Measurements from ENCODE around the gene PELI3.

Gene PELI3

DNA sequence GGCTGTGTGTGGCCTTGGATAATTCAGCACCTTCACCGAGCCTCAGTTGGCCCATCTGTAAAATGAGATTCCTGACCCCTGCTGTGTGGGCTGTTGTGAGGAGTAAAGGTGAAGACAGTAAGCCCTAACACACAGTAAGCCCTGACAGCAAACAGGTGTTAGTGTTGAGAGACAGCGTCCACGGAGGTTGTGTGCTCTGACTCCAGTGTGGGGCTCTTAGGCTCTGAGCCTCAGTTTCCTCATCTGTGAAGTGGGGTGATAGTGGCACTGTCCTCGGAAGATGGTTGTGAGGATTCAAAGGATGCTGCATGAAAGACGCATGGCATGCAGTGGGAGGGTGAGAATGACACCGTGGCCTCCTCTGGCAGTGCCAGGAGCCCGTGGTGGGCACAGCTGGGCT is 27.8 kb downstream of the PELI3 start:
- H3K4me1 Mint-ChIP-seq (ENCODE audit: low read depth) = no peaks in the 10 kb centered on the region
- H3K4me3 Mint-ChIP-seq = no peak overlapping the region
- no peaks in the 10 kb centered on the region for H3K27me3 Mint-ChIP-seq (ENCODE audit: low read depth)
- no peak overlapping the region for H3K27ac Mint-ChIP-seq
- no peaks in the 10 kb centered on the region for H3K9me3 Mint-ChIP-seq
- H3K36me3 Mint-ChIP-seq (ENCODE audit: low read depth) = peaks cover 22% of the 10 kb centered on the region

DNA sequence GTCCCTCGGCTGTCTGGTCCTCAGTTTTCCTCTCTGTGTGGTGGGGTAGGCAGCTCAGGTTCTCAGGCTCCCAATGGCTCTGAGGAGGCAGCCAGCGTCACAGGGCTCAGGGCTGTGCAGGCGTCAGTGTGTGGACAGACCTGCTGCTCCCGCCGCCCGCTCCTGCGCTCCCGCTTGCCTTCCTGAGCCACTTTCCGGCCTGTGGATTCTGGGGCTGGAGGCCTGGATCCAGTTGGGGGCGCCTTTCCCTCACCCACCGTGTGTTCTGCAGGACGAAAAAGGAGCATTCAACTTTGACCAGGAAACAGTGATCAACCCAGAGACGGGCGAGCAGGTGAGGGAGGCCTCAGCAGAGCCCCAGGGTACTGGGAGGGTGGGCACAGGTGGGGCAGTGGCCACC is 28.2 kb downstream of the PELI3 start:
- peaks cover 22% of the 10 kb centered on the region for H3K36me3 Mint-ChIP-seq (ENCODE audit: low read depth)
- no peak overlapping the region for H3K4me3 Mint-ChIP-seq
- H3K9me3 Mint-ChIP-seq = no peaks in the 10 kb centered on the region
- no peak overlapping the region for H3K27ac Mint-ChIP-seq
- no peaks in the 10 kb centered on the region for H3K4me1 Mint-ChIP-seq (ENCODE audit: low read depth)
- no peaks in the 10 kb centered on the region for H3K27me3 Mint-ChIP-seq (ENCODE audit: low read depth)

DNA sequence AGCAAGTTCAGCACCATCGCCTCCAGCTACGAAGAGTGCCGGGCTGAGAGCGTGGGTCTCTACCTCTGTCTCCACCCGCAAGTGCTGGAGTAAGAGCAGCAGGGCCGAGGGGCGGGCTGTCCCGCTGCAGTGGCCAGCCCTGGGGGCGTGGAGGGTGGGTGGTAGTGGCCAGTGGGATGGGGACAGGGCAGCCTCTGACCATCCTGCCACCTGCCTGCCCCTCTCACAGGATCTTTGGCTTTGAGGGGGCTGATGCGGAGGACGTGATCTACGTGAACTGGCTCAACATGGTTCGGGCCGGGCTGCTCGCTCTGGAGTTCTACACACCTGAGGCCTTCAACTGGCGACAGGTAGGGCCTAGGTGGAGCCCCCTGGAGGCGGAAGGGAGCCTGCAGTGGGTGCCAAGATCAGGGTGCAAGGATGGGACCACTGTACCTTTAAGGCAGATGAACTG is 28.7 kb downstream of the PELI3 start:
- peaks cover 22% of the 10 kb centered on the region for H3K36me3 Mint-ChIP-seq (ENCODE audit: low read depth)
- no peaks in the 10 kb centered on the region for H3K4me1 Mint-ChIP-seq (ENCODE audit: low read depth)
- no peaks in the 10 kb centered on the region for H3K27me3 Mint-ChIP-seq (ENCODE audit: low read depth)
- H3K9me3 Mint-ChIP-seq = no peaks in the 10 kb centered on the region
- no peak overlapping the region for H3K27ac Mint-ChIP-seq
- H3K4me3 Mint-ChIP-seq = no peak overlapping the region

DNA sequence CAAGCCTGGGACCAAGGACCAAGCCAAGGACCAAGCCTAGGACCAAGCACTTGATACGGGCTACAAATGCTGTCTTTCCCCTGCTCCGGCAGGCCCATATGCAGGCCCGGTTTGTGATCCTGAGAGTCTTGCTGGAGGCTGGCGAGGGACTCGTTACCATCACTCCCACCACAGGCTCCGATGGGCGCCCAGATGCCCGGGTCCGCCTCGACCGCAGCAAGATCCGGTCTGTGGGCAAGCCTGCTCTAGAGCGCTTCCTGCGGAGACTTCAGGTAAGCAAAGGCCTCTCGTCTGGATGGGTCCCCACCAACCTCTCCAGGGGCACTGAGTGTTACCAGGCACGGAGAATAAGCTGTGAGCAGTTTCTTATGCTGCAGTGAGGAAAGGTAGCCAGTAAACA is 30.5 kb downstream of the PELI3 start:
- Mint-ChIP-seq H3K9me3 (no peaks in the 10 kb centered on the region), H3K27ac (no peak overlapping the region), H3K4me1 (ENCODE audit: low read depth) (no peaks in the 10 kb centered on the region), H3K4me3 (no peak overlapping the region), H3K27me3 (ENCODE audit: low read depth) (no peaks in the 10 kb centered on the region), H3K36me3 (ENCODE audit: low read depth) (peaks cover 27% of the 10 kb centered on the region)

DNA sequence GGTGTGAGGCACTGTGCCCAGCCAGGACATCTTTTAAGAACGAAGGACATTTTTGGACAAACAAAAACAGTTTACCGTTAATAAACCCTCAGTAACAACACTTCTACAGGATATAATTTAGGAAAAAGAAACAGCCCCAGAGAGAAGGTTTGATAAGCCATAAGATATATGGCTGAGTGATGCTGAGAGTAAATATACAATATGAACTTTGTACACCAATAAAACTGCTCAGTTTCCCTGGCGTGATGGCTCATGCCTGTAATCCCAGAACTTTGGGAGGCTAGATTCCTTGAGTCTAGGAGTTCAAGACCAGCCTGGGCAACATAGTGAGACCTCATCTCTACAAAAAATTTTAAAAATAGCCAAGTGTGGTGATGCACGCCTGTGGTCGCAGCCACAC is 31.8 kb downstream of the PELI3 start:
- no peak overlapping the region for H3K27ac Mint-ChIP-seq
- no peaks in the 10 kb centered on the region for H3K9me3 Mint-ChIP-seq
- no peak overlapping the region for H3K4me3 Mint-ChIP-seq
- peaks cover 22% of the 10 kb centered on the region for H3K36me3 Mint-ChIP-seq (ENCODE audit: low read depth)
- no peaks in the 10 kb centered on the region for H3K4me1 Mint-ChIP-seq (ENCODE audit: low read depth)
- H3K27me3 Mint-ChIP-seq (ENCODE audit: low read depth) = no peaks in the 10 kb centered on the region

DNA sequence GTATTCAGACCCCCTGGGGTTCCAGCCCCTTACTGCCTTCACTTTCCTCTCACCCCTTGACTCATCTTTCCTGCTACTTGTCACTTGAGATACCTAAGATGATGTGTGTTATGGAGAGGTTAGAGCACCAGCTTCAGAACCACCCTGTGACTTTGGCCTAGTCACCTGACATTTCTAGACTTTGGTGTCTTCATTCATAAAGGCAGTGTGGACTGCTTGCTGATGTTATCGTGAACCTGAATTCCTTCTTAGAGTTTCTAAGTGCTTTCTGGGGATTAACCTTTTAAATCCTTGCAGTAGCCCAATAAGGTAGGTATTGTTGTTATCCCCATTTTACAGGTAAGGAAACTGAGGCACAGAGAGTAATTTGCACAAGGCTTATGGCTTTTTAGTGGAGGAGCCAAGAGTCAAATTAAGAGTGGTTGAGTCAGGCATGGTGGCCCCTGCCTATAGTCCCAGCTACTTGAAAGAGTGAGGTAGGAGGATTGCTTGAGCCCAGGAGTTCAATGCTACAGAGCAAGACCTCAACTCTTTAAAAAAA is 38.6 kb downstream of the PELI3 start:
- H3K9me3 Mint-ChIP-seq = no peaks in the 10 kb centered on the region
- peaks cover 4% of the 10 kb centered on the region for H3K4me1 Mint-ChIP-seq (ENCODE audit: low read depth)
- peaks cover 12% of the 10 kb centered on the region for H3K36me3 Mint-ChIP-seq (ENCODE audit: low read depth)
- H3K4me3 Mint-ChIP-seq = no peak overlapping the region
- H3K27me3 Mint-ChIP-seq (ENCODE audit: low read depth) = no peaks in the 10 kb centered on the region
- no peak overlapping the region for H3K27ac Mint-ChIP-seq

DNA sequence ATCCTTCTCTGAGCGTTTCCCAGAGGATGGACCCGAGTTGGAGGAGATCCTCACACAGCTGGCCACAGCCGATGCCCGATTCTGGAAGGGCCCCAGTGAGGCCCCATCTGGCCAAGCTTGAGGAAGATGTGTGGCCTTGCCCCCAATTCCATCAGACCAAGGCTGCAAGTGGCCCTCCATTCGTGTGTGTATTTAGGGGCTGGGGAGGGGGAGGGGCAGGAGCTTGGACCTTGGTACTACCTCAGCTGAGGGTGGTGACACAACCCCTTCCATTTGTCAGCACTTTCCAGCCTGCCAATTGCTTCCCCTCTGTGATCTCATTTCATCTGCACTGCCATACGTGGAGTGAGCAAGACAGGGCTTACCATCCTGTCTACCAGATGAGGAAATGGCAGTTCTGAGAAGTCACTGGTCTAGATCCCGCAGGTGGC is 42.4 kb downstream of the PELI3 start:
- Mint-ChIP-seq H3K36me3 (ENCODE audit: low read depth) (peaks cover 6% of the 10 kb centered on the region), H3K9me3 (no peaks in the 10 kb centered on the region), H3K27me3 (ENCODE audit: low read depth) (no peaks in the 10 kb centered on the region), H3K4me3 (no peak overlapping the region), H3K4me1 (ENCODE audit: low read depth) (peaks cover 12% of the 10 kb centered on the region), H3K27ac (no peak overlapping the region)

DNA sequence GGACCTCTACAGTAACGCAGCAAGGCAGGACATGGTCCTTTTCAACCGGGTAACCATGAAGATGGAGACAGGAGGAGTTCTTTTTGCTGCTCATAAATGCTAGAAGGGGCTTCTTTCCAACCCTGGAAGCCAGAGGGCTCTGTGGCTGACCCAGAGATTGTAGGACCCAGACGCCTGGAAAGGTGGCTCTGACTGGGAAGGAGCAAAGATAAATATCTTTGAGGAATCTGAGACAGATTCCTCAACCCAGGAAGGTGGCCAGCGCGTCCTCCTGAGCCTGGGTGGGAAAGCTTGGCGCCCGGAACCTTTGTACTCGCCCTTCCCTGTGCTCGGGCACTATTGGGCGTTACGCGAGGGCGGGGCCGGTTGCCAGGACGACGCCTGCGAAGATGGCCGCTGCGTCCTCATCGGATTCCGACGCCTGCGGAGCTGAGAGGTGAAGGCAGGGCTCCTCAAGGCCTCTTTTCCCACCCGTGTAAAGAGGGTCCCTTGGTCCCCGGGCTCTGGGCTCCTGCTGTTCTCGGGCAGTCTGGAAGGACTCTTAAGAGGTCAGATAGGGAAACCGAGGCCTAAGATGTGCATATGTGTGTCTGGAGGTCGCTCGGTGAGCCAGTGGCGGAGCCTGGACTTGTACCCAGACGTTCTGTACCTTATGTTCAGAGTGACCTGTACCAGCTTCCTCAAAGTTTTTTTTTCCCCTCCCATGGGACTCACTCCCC is 43.7 kb downstream of the PELI3 start, which contains the start of gene BBS1:
Gene BBS1, plus strand, starts transcription at position 365 of the 719 bp plus-strand sequence. Its CDS starts 25 bp downstream, at position 390.
- Mint-ChIP-seq H3K9me3 (no peaks in the 10 kb centered on the region), H3K27me3 (ENCODE audit: low read depth) (no peaks in the 10 kb centered on the region), H3K27ac (peak within 1 kb of the TSS; percentile 63), H3K4me3 (peak within 1 kb of the TSS; percentile 91), H3K4me1 (ENCODE audit: low read depth) (peaks cover 12% of the 10 kb centered on the region), H3K36me3 (ENCODE audit: low read depth) (peaks cover 4% of the 10 kb centered on the region)

DNA sequence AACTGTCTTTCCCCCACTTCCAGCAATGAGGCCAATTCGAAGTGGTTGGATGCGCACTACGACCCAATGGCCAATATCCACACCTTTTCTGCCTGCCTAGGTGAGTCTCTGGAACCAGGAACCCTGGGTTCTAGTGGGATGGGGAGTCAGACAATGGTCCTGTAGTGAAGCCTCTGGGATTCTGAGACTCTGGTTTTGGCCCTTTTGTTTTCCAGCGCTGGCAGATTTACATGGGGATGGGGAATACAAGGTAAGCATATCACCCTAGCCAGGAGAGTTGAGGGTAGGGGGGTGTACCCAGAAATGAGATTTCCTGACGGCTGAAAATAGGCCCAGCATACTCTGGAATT is 44.3 kb downstream of the PELI3 start:
- peaks cover 12% of the 10 kb centered on the region for H3K4me1 Mint-ChIP-seq (ENCODE audit: low read depth)
- H3K27me3 Mint-ChIP-seq (ENCODE audit: low read depth) = no peaks in the 10 kb centered on the region
- peak overlapping the region; percentile 91 for H3K4me3 Mint-ChIP-seq
- peaks cover 4% of the 10 kb centered on the region for H3K36me3 Mint-ChIP-seq (ENCODE audit: low read depth)
- peak overlapping the region; percentile 27 for H3K27ac Mint-ChIP-seq
- no peaks in the 10 kb centered on the region for H3K9me3 Mint-ChIP-seq

DNA sequence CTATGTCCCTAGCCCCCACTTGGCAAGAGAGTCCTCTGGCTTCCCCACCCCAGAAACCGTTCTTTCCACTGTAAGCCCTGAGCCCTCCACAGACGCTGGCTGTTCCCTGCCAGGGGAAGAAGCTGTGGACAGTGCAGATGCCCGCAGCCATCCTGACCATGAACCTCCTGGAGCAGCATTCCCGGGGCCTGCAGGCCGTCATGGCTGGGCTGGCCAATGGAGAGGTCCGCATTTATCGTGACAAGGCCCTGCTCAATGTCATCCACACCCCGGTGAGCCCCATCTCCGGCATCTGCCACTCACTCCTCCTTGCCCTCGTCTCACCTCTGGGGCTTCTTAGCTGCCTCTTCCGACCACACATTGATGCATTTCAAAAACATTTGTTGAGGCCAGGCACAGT is 56.9 kb downstream of the PELI3 start:
- Mint-ChIP-seq H3K27ac (no peak overlapping the region), H3K4me1 (ENCODE audit: low read depth) (no peaks in the 10 kb centered on the region), H3K27me3 (ENCODE audit: low read depth) (no peaks in the 10 kb centered on the region), H3K9me3 (no peaks in the 10 kb centered on the region), H3K36me3 (ENCODE audit: low read depth) (peaks cover 13% of the 10 kb centered on the region), H3K4me3 (no peak overlapping the region)

DNA sequence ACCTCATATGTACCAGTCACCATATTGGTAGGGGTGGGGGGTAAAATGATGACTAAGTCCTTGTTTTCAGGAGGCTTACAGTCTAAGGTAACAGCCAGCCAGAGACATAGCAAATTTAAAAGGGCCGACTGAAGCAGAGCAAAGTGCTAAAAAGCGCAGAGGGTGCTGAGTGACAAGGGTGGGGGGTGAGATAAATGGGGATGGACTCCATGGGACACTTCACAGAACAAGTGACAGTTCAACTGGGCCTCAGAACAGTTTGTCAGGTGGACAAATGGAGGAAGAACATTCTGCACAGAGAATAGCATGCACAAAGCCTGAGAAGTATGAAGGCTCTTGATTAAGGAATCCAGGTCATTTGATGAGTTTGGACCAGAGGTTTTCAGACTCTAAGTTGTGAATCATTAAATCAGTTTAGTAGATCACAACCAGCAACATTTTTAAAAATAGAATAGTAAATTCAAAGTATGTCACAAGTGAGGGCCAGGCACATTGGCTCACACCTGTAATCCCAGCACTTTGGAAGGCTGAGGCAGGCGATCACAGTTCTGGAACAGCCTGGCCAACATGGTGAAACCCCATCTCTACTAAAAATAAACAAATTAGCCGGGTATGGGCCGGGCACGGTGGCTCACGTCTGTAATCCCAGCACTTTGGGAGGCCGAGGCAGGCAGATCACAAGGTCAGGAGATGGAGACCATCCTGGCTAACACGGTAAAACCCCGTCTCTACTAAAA is 57.8 kb downstream of the PELI3 start:
- Mint-ChIP-seq H3K27me3 (ENCODE audit: low read depth) (no peaks in the 10 kb centered on the region), H3K9me3 (no peaks in the 10 kb centered on the region), H3K27ac (no peak overlapping the region), H3K4me1 (ENCODE audit: low read depth) (no peaks in the 10 kb centered on the region), H3K36me3 (ENCODE audit: low read depth) (peaks cover 12% of the 10 kb centered on the region), H3K4me3 (no peak overlapping the region)
